ENCODE results near the gene POLR1D. TPM values are rescaled to one million over a fixed set of nuclear protein-coding genes. Genes with fewer than 3 reads are reported as not detected.
A peak's percentile ranks its signal among the peaks of the same experiment; 100 is the strongest.

The POLR1D gene
- total RNA-seq, 2 donors from 2014 or later = 114 to 183 TPM

DNA sequence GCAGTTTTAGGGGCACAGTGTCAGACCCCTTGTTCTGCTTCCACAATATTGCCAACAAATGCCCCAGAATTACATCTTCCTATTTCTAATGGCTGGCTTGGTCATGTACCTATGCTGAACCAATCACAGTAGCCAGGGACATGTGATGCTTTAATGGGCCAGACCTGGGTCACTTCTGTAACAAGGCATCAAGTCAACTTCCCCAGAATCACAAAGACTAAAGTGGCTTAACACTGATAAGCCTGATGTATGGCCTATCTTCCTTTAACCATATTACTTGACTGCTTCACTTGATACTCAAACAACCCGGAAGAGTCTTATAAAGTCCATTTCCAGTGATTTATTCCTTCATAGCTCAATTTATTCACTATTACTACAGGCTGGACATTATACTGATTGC, 21.0 kb upstream of the POLR1D start:
- no peaks in the 10 kb centered on the region for H3K27me3 ChIP-seq (replicated peaks; ENCODE audit: insufficient read depth)
- H3K36me3 ChIP-seq = no peaks in the 10 kb centered on the region
- 96% methylated on average over 1 of the region's 1 CpG for WGBS
- H3K9me3 ChIP-seq = no peaks in the 10 kb centered on the region
- no peak overlapping the region for H3K4me3 ChIP-seq
- DNase-seq (ENCODE audit: low spot score) = no peak
- H3K27ac ChIP-seq = no peak overlapping the region
- H3K4me1 ChIP-seq (replicated peaks) = no peaks in the 10 kb centered on the region
- intact Hi-C loops (cut with DNase I) = no loop called here
- TF ChIP-seq, protein P1, sequence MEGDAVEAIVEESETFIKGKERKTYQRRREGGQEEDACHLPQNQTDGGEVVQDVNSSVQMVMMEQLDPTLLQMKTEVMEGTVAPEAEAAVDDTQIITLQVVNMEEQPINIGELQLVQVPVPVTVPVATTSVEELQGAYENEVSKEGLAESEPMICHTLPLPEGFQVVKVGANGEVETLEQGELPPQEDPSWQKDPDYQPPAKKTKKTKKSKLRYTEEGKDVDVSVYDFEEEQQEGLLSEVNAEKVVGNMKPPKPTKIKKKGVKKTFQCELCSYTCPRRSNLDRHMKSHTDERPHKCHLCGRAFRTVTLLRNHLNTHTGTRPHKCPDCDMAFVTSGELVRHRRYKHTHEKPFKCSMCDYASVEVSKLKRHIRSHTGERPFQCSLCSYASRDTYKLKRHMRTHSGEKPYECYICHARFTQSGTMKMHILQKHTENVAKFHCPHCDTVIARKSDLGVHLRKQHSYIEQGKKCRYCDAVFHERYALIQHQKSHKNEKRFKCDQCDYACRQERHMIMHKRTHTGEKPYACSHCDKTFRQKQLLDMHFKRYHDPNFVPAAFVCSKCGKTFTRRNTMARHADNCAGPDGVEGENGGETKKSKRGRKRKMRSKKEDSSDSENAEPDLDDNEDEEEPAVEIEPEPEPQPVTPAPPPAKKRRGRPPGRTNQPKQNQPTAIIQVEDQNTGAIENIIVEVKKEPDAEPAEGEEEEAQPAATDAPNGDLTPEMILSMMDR (IDR thresholded peaks at IDR 0.05) = no peak
- TF ChIP-seq POLR2A (IDR thresholded peaks at IDR 0.05) (no peak), POLR2AphosphoS5 (IDR thresholded peaks at IDR 0.05) (no peak)

DNA sequence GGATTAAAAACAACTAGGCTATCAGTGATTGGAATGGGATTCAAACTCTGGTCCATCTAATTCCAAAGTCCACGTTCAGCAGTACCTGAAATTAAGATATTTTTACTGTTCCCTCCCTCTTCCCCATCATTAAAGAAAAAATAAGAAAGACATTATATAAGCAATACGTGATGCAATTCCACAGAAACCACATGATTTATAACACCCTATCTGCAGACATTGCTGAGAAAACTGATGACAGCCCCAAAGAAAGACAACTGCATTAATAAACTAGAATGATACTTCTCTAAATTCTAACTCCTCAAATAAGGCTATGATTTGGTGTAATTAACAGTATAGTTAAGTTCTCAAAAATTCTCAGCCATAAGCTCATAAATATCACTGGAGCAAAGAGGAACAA, 20.5 kb upstream of the POLR1D start:
- no peak for TF ChIP-seq POLR2A (IDR thresholded peaks at IDR 0.05)
- TF ChIP-seq POLR2AphosphoS5 (IDR thresholded peaks at IDR 0.05) = no peak
- TF ChIP-seq, protein P1 (IDR thresholded peaks at IDR 0.05) = no peak
- Histone ChIP-seq H3K4me3 (no peak overlapping the region), H3K4me1 (replicated peaks) (no peaks in the 10 kb centered on the region), H3K36me3 (no peaks in the 10 kb centered on the region), H3K27me3 (replicated peaks; ENCODE audit: insufficient read depth) (no peaks in the 10 kb centered on the region), H3K27ac (no peak overlapping the region), H3K9me3 (no peaks in the 10 kb centered on the region)
- intact Hi-C loops (cut with DNase I) = no loop called here
- DNase-seq (ENCODE audit: low spot score) = no peak
- 89% methylated on average over 2 of the region's 2 CpGs for WGBS

DNA sequence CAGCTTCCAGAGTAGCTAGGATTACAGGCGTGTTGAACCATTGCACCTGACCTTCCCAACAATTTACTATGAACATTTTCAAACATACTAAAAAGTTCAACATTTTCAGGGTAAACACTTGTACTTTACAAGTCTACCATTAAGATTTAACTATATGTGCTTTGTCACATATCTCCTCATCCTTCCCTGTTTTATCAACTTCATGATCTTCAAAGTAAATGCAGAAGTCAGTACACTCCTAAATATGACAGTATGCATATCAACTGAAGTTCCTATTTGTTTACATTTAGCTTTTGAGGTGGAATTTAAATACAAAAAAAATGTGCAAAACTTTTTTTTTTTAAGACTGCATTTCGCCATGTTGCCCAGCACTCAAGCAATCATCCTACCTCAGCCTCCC, 19.9 kb upstream of the POLR1D start:
- TF ChIP-seq, protein P1 (IDR thresholded peaks at IDR 0.05) = no peak
- peak; percentile 70 for TF ChIP-seq POLR2AphosphoS5 (IDR thresholded peaks at IDR 0.05)
- no peaks in the 10 kb centered on the region for H3K4me1 ChIP-seq (replicated peaks)
- no peaks in the 10 kb centered on the region for H3K9me3 ChIP-seq
- no peaks in the 10 kb centered on the region for H3K27me3 ChIP-seq (replicated peaks; ENCODE audit: insufficient read depth)
- no peak overlapping the region for H3K4me3 ChIP-seq
- no peaks in the 10 kb centered on the region for H3K36me3 ChIP-seq
- DNase-seq (ENCODE audit: low spot score) = no peak
- 69% methylated on average over 2 of the region's 2 CpGs for WGBS
- intact Hi-C loops (cut with DNase I) = no loop called here
- no peak overlapping the region for H3K27ac ChIP-seq

DNA sequence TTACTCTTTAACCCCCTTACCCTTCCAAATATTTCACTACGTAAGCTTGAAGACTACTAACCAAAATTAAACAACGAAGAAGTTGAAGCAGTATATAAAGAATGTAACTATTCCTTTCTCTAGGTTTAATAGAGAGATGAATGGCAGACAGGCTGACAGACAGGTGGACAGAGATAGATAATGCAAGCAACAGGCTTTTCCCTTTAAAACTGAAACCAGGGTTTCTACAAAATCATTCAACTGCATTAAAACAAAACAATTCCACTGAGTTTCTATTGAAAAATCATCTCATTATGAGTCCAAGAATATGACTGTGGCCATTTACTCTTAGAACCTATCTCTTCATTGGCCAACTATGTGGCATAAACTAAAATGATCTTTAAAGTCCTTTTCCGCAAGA, 16.6 kb upstream of the POLR1D start:
- TF ChIP-seq POLR2A (IDR thresholded peaks at IDR 0.05) (no peak), POLR2AphosphoS5 (IDR thresholded peaks at IDR 0.05) (no peak)
- TF ChIP-seq, protein P1 (IDR thresholded peaks at IDR 0.05) = no peak
- H3K4me1 ChIP-seq (replicated peaks) = no peaks in the 10 kb centered on the region
- H3K9me3 ChIP-seq = no peaks in the 10 kb centered on the region
- H3K27ac ChIP-seq = no peak overlapping the region
- no peaks in the 10 kb centered on the region for H3K27me3 ChIP-seq (replicated peaks; ENCODE audit: insufficient read depth)
- intact Hi-C loops (cut with DNase I) = no loop called here
- 87% methylated on average over 3 of the region's 3 CpGs for WGBS
- H3K4me3 ChIP-seq = no peak overlapping the region
- H3K36me3 ChIP-seq = no peaks in the 10 kb centered on the region
- no peak for DNase-seq (ENCODE audit: low spot score)

DNA sequence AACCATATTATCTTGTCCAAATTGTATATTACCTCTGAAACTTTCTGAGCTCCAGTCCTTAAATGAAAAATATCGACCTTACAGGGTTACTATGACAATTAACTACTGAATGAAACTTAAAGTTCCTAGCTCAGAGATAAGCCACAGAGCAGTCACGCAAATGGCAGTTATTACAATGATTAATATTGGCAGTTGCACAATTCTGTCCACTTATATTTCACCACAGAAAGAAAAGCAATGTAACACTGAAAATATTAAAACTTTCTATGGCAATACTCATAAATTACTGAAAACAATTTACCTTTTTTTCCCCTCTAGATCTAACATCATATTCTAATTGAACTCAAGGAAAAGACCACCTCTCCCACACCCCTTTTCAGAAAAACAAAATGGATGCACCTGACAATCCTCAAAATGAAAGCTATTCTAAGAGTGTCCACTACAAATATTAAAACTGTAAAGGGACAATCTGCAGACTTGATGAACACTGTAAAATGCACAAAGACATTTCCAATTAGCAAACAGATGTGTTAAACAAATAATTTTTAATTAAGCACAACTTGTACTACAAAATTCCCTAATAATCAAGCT, 16.0 kb upstream of the POLR1D start:
- TF ChIP-seq, protein P1 (IDR thresholded peaks at IDR 0.05) = no peak
- TF ChIP-seq POLR2AphosphoS5 (IDR thresholded peaks at IDR 0.05) (no peak), POLR2A (IDR thresholded peaks at IDR 0.05) (no peak)
- intact Hi-C loops (cut with DNase I) = no loop called here
- WGBS = 71% methylated on average over 2 of the region's 2 CpGs
- Histone ChIP-seq H3K9me3 (no peaks in the 10 kb centered on the region), H3K27ac (no peak overlapping the region), H3K27me3 (replicated peaks; ENCODE audit: insufficient read depth) (no peaks in the 10 kb centered on the region), H3K4me3 (no peak overlapping the region), H3K36me3 (no peaks in the 10 kb centered on the region), H3K4me1 (replicated peaks) (no peaks in the 10 kb centered on the region)
- no peak for DNase-seq (ENCODE audit: low spot score)

Measured in prostate gland (tissue), 2 donors.